ENCODE data around the gene ZFAND6. TPM values are rescaled to one million over a fixed set of nuclear protein-coding genes. Genes with fewer than 3 reads are reported as not detected.

ZFAND6 gene
- total and polyA plus RNA-seq, 4 donors, result 47.6 to 102 (median 82.4) TPM

DNA sequence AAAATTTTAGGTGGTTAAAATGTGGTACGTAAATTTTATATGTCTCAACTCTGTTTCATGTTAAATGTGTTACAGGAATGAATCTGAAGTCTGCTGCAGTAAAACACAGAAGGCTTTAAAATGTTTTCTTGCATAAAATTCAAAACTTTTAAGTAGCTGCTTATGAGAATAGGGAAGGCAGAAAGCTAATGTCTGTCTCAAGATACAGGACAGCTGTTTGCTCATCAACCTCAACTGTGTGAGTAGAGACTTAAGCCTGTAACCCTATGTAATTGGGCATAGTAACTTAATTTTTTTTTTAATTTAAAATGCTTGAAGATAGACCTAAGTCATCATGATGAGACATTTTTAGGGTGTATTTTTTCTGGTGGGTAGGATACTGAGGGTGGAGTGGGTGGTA, 38.9 kb downstream of the ZFAND6 start:
- no peaks in the 10 kb centered on the region for H3K27me3 ChIP-seq (ENCODE audit: control insufficient read depth in 4 of 4, insufficient read depth in 4 of 4, low read length in 3 of 4)
- no peak overlapping the region for H3K9ac ChIP-seq (ENCODE audit: low read depth in 1 of 2, low read length in 2 of 2)
- no peak overlapping the region for H3K4me3 ChIP-seq (ENCODE audit: low read depth in 1 of 3, low read length in 3 of 3)
- H3K9me3 ChIP-seq (ENCODE audit: control insufficient read depth in 4 of 4, low read length in 3 of 4), result no peaks in the 10 kb centered on the region
- 97% methylated on average over 1 of the region's 1 CpG for WGBS
- no peak overlapping the region for H3K27ac ChIP-seq (ENCODE audit: low read depth in 1 of 2, low read length in 2 of 2)
- TF ChIP-seq SP1 (IDR thresholded peaks at IDR 0.05), result no peak
- TF ChIP-seq FOXA1 (IDR thresholded peaks at IDR 0.05), result no peak
- no peak for TF ChIP-seq CTCF (IDR thresholded peaks at IDR 0.05; ENCODE audit: low read depth, low read length, missing input control)
- TF ChIP-seq JUND (IDR thresholded peaks at IDR 0.05), result no peak
- no peak for TF ChIP-seq HNF4G (IDR thresholded peaks at IDR 0.05)
- TF ChIP-seq RAD21 (IDR thresholded peaks at IDR 0.05), result no peak
- TF ChIP-seq ZBTB33 (IDR thresholded peaks at IDR 0.05), result no peak
- no peak for TF ChIP-seq EGR1 (IDR thresholded peaks at IDR 0.05; ENCODE audit: low read depth in 2 of 2)
- no peak for TF ChIP-seq TAF1 (conservative IDR thresholded peaks at IDR 0.05)
- TF ChIP-seq, protein P1, sequence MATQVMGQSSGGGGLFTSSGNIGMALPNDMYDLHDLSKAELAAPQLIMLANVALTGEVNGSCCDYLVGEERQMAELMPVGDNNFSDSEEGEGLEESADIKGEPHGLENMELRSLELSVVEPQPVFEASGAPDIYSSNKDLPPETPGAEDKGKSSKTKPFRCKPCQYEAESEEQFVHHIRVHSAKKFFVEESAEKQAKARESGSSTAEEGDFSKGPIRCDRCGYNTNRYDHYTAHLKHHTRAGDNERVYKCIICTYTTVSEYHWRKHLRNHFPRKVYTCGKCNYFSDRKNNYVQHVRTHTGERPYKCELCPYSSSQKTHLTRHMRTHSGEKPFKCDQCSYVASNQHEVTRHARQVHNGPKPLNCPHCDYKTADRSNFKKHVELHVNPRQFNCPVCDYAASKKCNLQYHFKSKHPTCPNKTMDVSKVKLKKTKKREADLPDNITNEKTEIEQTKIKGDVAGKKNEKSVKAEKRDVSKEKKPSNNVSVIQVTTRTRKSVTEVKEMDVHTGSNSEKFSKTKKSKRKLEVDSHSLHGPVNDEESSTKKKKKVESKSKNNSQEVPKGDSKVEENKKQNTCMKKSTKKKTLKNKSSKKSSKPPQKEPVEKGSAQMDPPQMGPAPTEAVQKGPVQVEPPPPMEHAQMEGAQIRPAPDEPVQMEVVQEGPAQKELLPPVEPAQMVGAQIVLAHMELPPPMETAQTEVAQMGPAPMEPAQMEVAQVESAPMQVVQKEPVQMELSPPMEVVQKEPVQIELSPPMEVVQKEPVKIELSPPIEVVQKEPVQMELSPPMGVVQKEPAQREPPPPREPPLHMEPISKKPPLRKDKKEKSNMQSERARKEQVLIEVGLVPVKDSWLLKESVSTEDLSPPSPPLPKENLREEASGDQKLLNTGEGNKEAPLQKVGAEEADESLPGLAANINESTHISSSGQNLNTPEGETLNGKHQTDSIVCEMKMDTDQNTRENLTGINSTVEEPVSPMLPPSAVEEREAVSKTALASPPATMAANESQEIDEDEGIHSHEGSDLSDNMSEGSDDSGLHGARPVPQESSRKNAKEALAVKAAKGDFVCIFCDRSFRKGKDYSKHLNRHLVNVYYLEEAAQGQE (IDR thresholded peaks at IDR 0.05), result no peak
- TF ChIP-seq YY1 (IDR thresholded peaks at IDR 0.05), result no peak
- TF ChIP-seq ATF3 (IDR thresholded peaks at IDR 0.05), result no peak
- no peak for TF ChIP-seq FOXA2 (IDR thresholded peaks at IDR 0.05)
- DNase-seq (ENCODE audit: low spot score), result no peak
- peaks cover 3 to 14% (median 9%) of the 10 kb centered on the region in 4 donors for H3K4me1 ChIP-seq (ENCODE audit: control insufficient read depth in 4 of 4, insufficient read depth in 4 of 4, low read length in 3 of 4)
- H3K36me3 ChIP-seq (ENCODE audit: control insufficient read depth in 4 of 4, insufficient read depth in 3 of 4, low read depth in 1 of 4, low read length in 3 of 4), result no peaks in the 10 kb centered on the region

GRCh38 chr15:80099241-80099640, 39.8 kb downstream of the ZFAND6 start:
- H3K27me3 ChIP-seq (ENCODE audit: control insufficient read depth in 4 of 4, insufficient read depth in 4 of 4, low read length in 3 of 4), result no peaks in the 10 kb centered on the region
- H3K9ac ChIP-seq (ENCODE audit: low read depth in 1 of 2, low read length in 2 of 2), result no peak overlapping the region
- WGBS, result 59% methylated on average over 3 of the region's 3 CpGs
- TF ChIP-seq MAX (IDR thresholded peaks at IDR 0.05), result no peak
- TF ChIP-seq JUND (IDR thresholded peaks at IDR 0.05), result no peak
- TF ChIP-seq YY1 (IDR thresholded peaks at IDR 0.05), result no peak
- TF ChIP-seq CTCF (IDR thresholded peaks at IDR 0.05; ENCODE audit: low read depth, low read length, missing input control), result no peak
- no peak for TF ChIP-seq EGR1 (IDR thresholded peaks at IDR 0.05; ENCODE audit: low read depth in 2 of 2)
- no peak for TF ChIP-seq HNF4A (conservative IDR thresholded peaks at IDR 0.05)
- TF ChIP-seq, protein P1 (IDR thresholded peaks at IDR 0.05), result no peak
- no peak for TF ChIP-seq HNF4G (IDR thresholded peaks at IDR 0.05)
- TF ChIP-seq ATF3 (IDR thresholded peaks at IDR 0.05), result no peak
- no peak overlapping the region for H3K4me3 ChIP-seq (ENCODE audit: low read depth in 1 of 3, low read length in 3 of 3)
- H3K9me3 ChIP-seq (ENCODE audit: control insufficient read depth in 4 of 4, low read length in 3 of 4), result no peaks in the 10 kb centered on the region
- no peak overlapping the region for H3K27ac ChIP-seq (ENCODE audit: low read depth in 1 of 2, low read length in 2 of 2)
- no peaks in the 10 kb centered on the region for H3K36me3 ChIP-seq (ENCODE audit: control insufficient read depth in 4 of 4, insufficient read depth in 3 of 4, low read depth in 1 of 4, low read length in 3 of 4)
- H3K4me1 ChIP-seq (ENCODE audit: control insufficient read depth in 4 of 4, insufficient read depth in 4 of 4, low read length in 3 of 4), result peaks cover 3 to 14% (median 6%) of the 10 kb centered on the region in 4 donors
- DNase-seq (ENCODE audit: low spot score), result no peak

Measured in liver (tissue), 9 donors.